HepG2 (cell line): ENCODE data around the gene TTPAL. TPM values are rescaled to one million over a fixed set of nuclear protein-coding genes. Genes with fewer than 3 reads are reported as not detected.

Experiments used
- ELF3 ChIP-seq: IDR thresholded peaks from 2 replicates; pipeline ENCODE4 v1.6.1; 2016; ENCODE audit warnings: missing genetic modification reagents, missing compliant biosample characterization
- FOXM1 ChIP-seq: sonication (generic); formaldehyde crosslinking; IDR thresholded peaks from 2 replicates; pipeline ENCODE4 v1.5.0; 2020; ENCODE audit warnings: missing genetic modification reagents
- HOXA7 ChIP-seq: sonication (generic); formaldehyde crosslinking; IDR thresholded peaks from 2 replicates; pipeline ENCODE4 v1.8.1; 2022; ENCODE audit warnings: mild to moderate bottlenecking, missing genetic modification reagents, moderate library complexity
- JUN ChIP-seq: sonication (generic); formaldehyde crosslinking; IDR thresholded peaks from 2 replicates; pipeline ENCODE4 v1.4.0; 2020; ENCODE audit warnings: mild to moderate bottlenecking, missing genetic modification reagents
- NFE2L2 ChIP-seq: fragments of 150-350 bp; IDR thresholded peaks from 2 replicates; pipeline ENCODE4 v1.6.1; 2014; ENCODE audit warnings: low read length
- PHF8 ChIP-seq: sonication (generic); formaldehyde crosslinking; IDR thresholded peaks from 2 replicates; pipeline ENCODE4 v1.5.0; 2020; ENCODE audit warnings: missing genetic modification reagents
- RXRA ChIP-seq: sonication (generic); formaldehyde crosslinking; IDR thresholded peaks from 2 replicates; pipeline ENCODE4 v1.5.1; 2020; ENCODE audit warnings: missing genetic modification reagents
- SOX13 ChIP-seq, 3 experiments: fragments of 450-650 bp in 1 of 3; sonication (generic) in 1 of 3; formaldehyde crosslinking in 1 of 3; IDR thresholded peaks in 2 of 3; conservative IDR thresholded peaks in 1 of 3; 2 replicates each; pipeline versions ENCODE4 v1.5.0 to v1.6.1; 2016 to 2020; ENCODE audit warnings: antibody characterized with exemption in 1 of 3, mild to moderate bottlenecking in 1 of 3, missing compliant biosample characterization in 1 of 3, missing genetic modification reagents in 1 of 3, moderate library complexity in 1 of 3
- TRIM24 ChIP-seq: sonication (generic); formaldehyde crosslinking; IDR thresholded peaks from 2 replicates; pipeline ENCODE4 v1.8.0; 2022; ENCODE audit warnings: mild to moderate bottlenecking, missing genetic modification reagents
- ZBTB42 ChIP-seq: sonication (generic); formaldehyde crosslinking; IDR thresholded peaks from 2 replicates; pipeline ENCODE4 v1.5.0; 2020; ENCODE audit warnings: mild to moderate bottlenecking, missing genetic modification reagents
- ZNF160 ChIP-seq: sonication (generic); formaldehyde crosslinking; IDR thresholded peaks from 2 replicates; pipeline ENCODE4 v1.8.0; 2022; ENCODE audit warnings: mild to moderate bottlenecking, inconsistent platforms, missing genetic modification reagents
- ZNF318 ChIP-seq: sonication (generic); formaldehyde crosslinking; IDR thresholded peaks from 2 replicates; pipeline ENCODE4 v1.4.0; 2020; ENCODE audit warnings: mild to moderate bottlenecking, missing genetic modification reagents
- ZNF549 ChIP-seq: sonication (generic); formaldehyde crosslinking; IDR thresholded peaks from 2 replicates; pipeline ENCODE4 v1.5.0; 2020; ENCODE audit warnings: missing genetic modification reagents
- ZNF704 ChIP-seq: sonication (generic); formaldehyde crosslinking; IDR thresholded peaks from 2 replicates; pipeline ENCODE4 v1.8.1; 2023; ENCODE audit warnings: mild to moderate bottlenecking, inconsistent platforms, moderate library complexity, missing genetic modification reagents, borderline replicate concordance
- polyA plus RNA-seq, 8 experiments: library from polyadenylated mRNA; depleted of rRNA in 3 of 8; stranded (reverse) in 7 of 8; unstranded in 1 of 8; fragments of >200 nt; fragmentation: Illumina TruSeq in 4 of 8; extraction: Trizol in 4 of 8; gene quantifications; 2 replicates each; pipeline versions ENCODE4 v1.2.1 to v1.2.3, GENCODE V29; 2011 to 2016; ENCODE audit warnings: low read depth in 4 of 8, missing spikeins in 1 of 8, mixed read lengths in 1 of 8; ENCODE audit not compliant: insufficient read depth in 1 of 8
- total RNA-seq, 5 experiments: library from RNA; depleted of rRNA; stranded (reverse); fragments of >200 nt; fragmentation: Illumina TruSeq; extraction: Trizol; gene quantifications; 2 replicates each; pipeline ENCODE4 v1.2.3, GENCODE V29; 2016; ENCODE audit warnings: low read depth in 1 of 5
- TF ChIP-seq, protein P1 (sequence below), 2 experiments: IDR thresholded peaks; 2 replicates each; pipeline ENCODE4 v1.6.1; 2011 to 2012; ENCODE audit warnings: low read length in 2 of 2, borderline replicate concordance in 1 of 2, low read depth in 1 of 2, mild to moderate bottlenecking in 1 of 2, moderate library complexity in 1 of 2

Gene TTPAL
- total and polyA plus RNA-seq, 2 of the 13 experiments (the other 11 are each of a cell fraction or from before 2014, with no cell fraction given) = 4.3 to 18.8 TPM

- TF ChIP-seq ZNF704 (CRISPR knock-in tag) = peak; percentile 86; the same call in 1 of the 2 replicates
- TF ChIP-seq ELF3 (CRISPR knock-in tag) = peak; percentile 93
- no peak; the same call in 1 of the 2 replicates for TF ChIP-seq HOXA7 (CRISPR knock-in tag)
- TF ChIP-seq ZNF160 = no peak
- peak; percentile 82 for TF ChIP-seq JUN (CRISPR knock-in tag)
- TF ChIP-seq ZBTB42 = peak; percentile 90; the same call in 1 of the 2 replicates
- peak; percentile 79 for TF ChIP-seq RXRA (CRISPR knock-in tag)
- no peak for TF ChIP-seq ZNF549 (CRISPR knock-in tag)
- no peak for TF ChIP-seq NFE2L2
- TF ChIP-seq FOXM1 (CRISPR knock-in tag) = no peak; the same call in 1 of the 2 replicates
- peak; percentile 98; the same call in 1 of the 2 replicates for TF ChIP-seq ZNF318
- TF ChIP-seq, protein P1, sequence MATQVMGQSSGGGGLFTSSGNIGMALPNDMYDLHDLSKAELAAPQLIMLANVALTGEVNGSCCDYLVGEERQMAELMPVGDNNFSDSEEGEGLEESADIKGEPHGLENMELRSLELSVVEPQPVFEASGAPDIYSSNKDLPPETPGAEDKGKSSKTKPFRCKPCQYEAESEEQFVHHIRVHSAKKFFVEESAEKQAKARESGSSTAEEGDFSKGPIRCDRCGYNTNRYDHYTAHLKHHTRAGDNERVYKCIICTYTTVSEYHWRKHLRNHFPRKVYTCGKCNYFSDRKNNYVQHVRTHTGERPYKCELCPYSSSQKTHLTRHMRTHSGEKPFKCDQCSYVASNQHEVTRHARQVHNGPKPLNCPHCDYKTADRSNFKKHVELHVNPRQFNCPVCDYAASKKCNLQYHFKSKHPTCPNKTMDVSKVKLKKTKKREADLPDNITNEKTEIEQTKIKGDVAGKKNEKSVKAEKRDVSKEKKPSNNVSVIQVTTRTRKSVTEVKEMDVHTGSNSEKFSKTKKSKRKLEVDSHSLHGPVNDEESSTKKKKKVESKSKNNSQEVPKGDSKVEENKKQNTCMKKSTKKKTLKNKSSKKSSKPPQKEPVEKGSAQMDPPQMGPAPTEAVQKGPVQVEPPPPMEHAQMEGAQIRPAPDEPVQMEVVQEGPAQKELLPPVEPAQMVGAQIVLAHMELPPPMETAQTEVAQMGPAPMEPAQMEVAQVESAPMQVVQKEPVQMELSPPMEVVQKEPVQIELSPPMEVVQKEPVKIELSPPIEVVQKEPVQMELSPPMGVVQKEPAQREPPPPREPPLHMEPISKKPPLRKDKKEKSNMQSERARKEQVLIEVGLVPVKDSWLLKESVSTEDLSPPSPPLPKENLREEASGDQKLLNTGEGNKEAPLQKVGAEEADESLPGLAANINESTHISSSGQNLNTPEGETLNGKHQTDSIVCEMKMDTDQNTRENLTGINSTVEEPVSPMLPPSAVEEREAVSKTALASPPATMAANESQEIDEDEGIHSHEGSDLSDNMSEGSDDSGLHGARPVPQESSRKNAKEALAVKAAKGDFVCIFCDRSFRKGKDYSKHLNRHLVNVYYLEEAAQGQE (IDR thresholded peaks at IDR 0.05; ENCODE audit: borderline replicate concordance in 1 of 2, low read depth in 1 of 2, low read length in 2 of 2) = peak in 1 of 2 experiments; percentile 73; a peak in 2 of 4 replicates
- no peak; the same call in 1 of the 2 replicates for TF ChIP-seq SOX13 (IDR thresholded peaks at IDR 0.05)
- TF ChIP-seq SOX13 (CRISPR knock-in tag; conservative IDR thresholded peaks at IDR 0.05 in 1 of 2, IDR thresholded peaks at IDR 0.05 in 1 of 2) = no peak
- peak; percentile 100 for TF ChIP-seq PHF8 (CRISPR knock-in tag)
- no peak for TF ChIP-seq TRIM24 (CRISPR knock-in tag)
Measured at GRCh38 chr20:44475694-44476560, at the start of gene TTPAL (continued).
